Thyroid gland (tissue), 4 donors: ENCODE measurements around the gene NPY4R2.
"Not testable (repeated sequence)": the region's sequence is repeated elsewhere in the genome, so short reads cannot be mapped to it uniquely, and the experiment has no call there.

ENCODE experiments used
- CTCF ChIP-seq, 6 experiments: fragments of 200-600 bp in 3 of 6; fragments of 450-650 bp in 3 of 6; sonication (generic) in 3 of 6; IDR thresholded peaks; one replicate each; pipeline ENCODE4 v1.5.1; 2016 to 2019; ENCODE audit warnings: antibody characterized with exemption in 6 of 6, mild to moderate bottlenecking in 2 of 6, inconsistent platforms in 1 of 6, moderate library complexity in 1 of 6
- POLR2A ChIP-seq, 2 donors: fragments of 450-650 bp; IDR thresholded peaks; one replicate each; pipeline ENCODE4 v1.6.1; 2017; ENCODE audit warnings: antibody characterized with exemption in 2 of 2, mild to moderate bottlenecking in 2 of 2, moderate library complexity in 1 of 2

DNA sequence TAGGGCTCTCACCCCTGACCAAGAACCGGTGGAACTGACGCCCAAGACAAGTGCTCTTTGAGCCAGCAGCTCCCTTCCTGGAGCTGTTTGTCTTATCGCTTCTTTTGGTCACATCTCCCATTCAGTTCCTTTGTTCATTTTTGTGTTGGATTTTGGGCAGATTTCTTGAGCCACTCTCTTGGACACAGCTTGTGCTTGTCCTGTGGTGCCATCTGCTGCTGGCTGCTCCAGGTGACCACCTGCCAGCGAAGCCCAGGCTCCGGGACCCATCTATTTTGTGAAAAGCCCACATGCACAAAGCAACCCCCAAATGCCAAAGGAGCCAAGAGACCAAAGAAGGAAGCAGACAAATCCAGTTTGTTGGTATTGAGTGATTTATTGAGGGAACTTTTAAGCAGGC lies 6.2 kb downstream of the NPY4R2 start:
- TF ChIP-seq POLR2A, CTCF (IDR thresholded peaks at IDR 0.05): not testable (repeated sequence)
